ENCODE results near the gene CDKN2B-AS1. TPM values are rescaled to one million over a fixed set of nuclear protein-coding genes. Genes with fewer than 3 reads are reported as not detected.
A peak's percentile ranks its signal among the peaks of the same experiment; 100 is the strongest.

The CDKN2B-AS1 gene
- total and polyA plus RNA-seq, 4 donors: 0.58 to 8.0 (median 1.1) TPM

GRCh38 chr9:21997480-21997879, 2.9 kb downstream of the CDKN2B-AS1 start:
- H3K4me1 ChIP-seq (ENCODE audit: control insufficient read depth in 1 of 2, insufficient read depth in 2 of 2, low read length in 2 of 2): no peaks in the 10 kb centered on the region
- H3K4me3 ChIP-seq (ENCODE audit: low read length in 2 of 2): no peak overlapping the region
- H3K9me3 ChIP-seq (ENCODE audit: control insufficient read depth, low read length): no peaks in the 10 kb centered on the region
- no peak for ATAC-seq (ENCODE audit: low FRiP score)
- no peaks in the 10 kb centered on the region for H3K36me3 ChIP-seq (ENCODE audit: control insufficient read depth in 1 of 2, insufficient read depth in 2 of 2, low read length in 1 of 2)
- WGBS, 2 donors: 91 to 99% methylated on average over 1 of the region's 1 CpG
- intact Hi-C loops (cut with DNase I): no loop called here
- H3K27me3 ChIP-seq (ENCODE audit: control insufficient read depth in 1 of 2, insufficient read depth in 2 of 2, low read length in 1 of 2): no peaks in the 10 kb centered on the region
- no peak overlapping the region for H3K27ac ChIP-seq (ENCODE audit: low read depth in 1 of 2, low read length in 2 of 2)
- DNase-seq: no peak

DNA sequence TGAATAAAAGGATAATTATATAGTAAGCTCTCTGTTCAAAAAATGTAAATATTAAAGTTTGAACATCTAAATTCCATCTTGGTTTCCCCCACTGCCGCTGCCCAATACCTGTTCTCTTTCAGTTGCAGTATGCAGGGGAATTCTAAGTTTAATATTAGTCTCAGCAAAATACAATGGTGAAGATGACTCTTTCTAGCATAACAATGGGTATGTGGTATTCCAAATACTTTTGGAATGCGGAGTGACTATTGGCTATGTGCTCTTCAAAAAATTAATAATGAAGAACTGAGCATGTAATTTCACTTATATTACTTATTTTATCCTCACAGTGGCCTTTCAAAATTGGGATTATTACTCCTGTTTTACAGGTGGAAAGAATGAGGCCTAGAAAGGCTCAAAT, 3.4 kb downstream of the CDKN2B-AS1 start:
- no peak overlapping the region for H3K4me3 ChIP-seq (ENCODE audit: low read length in 2 of 2)
- ATAC-seq (ENCODE audit: low FRiP score) (no peak), DNase-seq (no peak)
- H3K36me3 ChIP-seq (ENCODE audit: control insufficient read depth in 1 of 2, insufficient read depth in 2 of 2, low read length in 1 of 2): no peaks in the 10 kb centered on the region
- WGBS, 2 donors: 97 to 98% methylated on average over 2 of the region's 2 CpGs
- H3K27ac ChIP-seq (ENCODE audit: low read depth in 1 of 2, low read length in 2 of 2): no peak overlapping the region
- no peaks in the 10 kb centered on the region for H3K9me3 ChIP-seq (ENCODE audit: control insufficient read depth, low read length)
- H3K4me1 ChIP-seq (ENCODE audit: control insufficient read depth in 1 of 2, insufficient read depth in 2 of 2, low read length in 2 of 2): no peaks in the 10 kb centered on the region
- no peaks in the 10 kb centered on the region for H3K27me3 ChIP-seq (ENCODE audit: control insufficient read depth in 1 of 2, insufficient read depth in 2 of 2, low read length in 1 of 2)
- intact Hi-C loops (cut with DNase I): no loop called here

- H3K27ac ChIP-seq (ENCODE audit: low read depth in 1 of 2, low read length in 2 of 2): no peak overlapping the region
- H3K36me3 ChIP-seq (ENCODE audit: control insufficient read depth in 1 of 2, insufficient read depth in 2 of 2, low read length in 1 of 2): no peaks in the 10 kb centered on the region
- H3K9me3 ChIP-seq (ENCODE audit: control insufficient read depth, low read length): no peaks in the 10 kb centered on the region
- H3K4me3 ChIP-seq (ENCODE audit: low read length in 2 of 2): no peak overlapping the region
- WGBS, 2 donors: 83 to 92% methylated on average over 1 of the region's 1 CpG
- no peak for DNase-seq
- H3K27me3 ChIP-seq (ENCODE audit: control insufficient read depth in 1 of 2, insufficient read depth in 2 of 2, low read length in 1 of 2): no peaks in the 10 kb centered on the region
- intact Hi-C loops (cut with DNase I): loop anchor here in 1 of 2 donors (10.0 kb wide), 1 partner anchor 197 kb away; the partner anchor contains the start of gene MTAP
- no peaks in the 10 kb centered on the region for H3K4me1 ChIP-seq (ENCODE audit: control insufficient read depth in 1 of 2, insufficient read depth in 2 of 2, low read length in 2 of 2)
- ATAC-seq (ENCODE audit: low FRiP score): no peak
Measured at GRCh38 chr9:22002038-22002437, 7.4 kb downstream of the CDKN2B-AS1 start.

DNA sequence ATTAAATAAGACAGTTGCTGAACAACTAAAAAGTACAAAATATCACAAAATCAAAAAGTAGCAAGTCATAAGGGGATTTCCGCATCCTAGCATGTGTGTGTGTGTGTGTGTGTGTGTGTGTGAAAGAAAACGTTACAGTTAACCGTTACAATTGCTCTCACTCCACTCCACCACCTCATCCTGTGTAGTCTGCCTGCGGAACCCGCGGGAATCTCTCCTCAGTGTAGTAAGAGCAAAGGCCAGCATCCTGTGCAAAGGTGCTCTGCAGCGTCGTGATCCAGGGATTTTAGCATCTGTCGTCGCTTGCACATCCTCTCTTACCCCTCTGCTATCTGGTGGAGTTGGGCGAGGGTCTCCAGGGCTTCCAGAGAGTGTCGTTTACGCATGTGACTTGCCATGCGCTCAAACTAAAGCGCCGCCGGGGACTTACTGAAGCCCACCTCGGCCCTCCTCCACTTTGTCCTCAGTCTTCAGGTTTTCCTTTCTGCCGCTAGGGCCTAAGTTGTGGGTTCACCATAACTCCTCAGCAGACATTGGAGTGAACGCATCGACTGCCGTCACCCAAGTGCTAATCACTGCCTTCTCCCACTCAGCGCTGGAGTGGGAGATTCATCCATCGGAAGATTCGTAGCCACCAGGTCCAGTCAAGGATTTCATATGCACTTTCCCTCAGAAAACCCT, 10.6 kb downstream of the CDKN2B-AS1 start:
- DNase-seq (peak in 1 of 2 donors; percentile 46), ATAC-seq (ENCODE audit: low FRiP score) (no peak)
- intact Hi-C loops (cut with DNase I): loop anchor here in 1 of 2 donors (5.0 to 10.0 kb wide), 2 partner anchors 97 to 200 kb away; partner anchors contain the start of gene MTAP
- WGBS, 2 donors: 89 to 90% methylated on average over 25 of the region's 25 CpGs
- Histone ChIP-seq H3K9me3 (ENCODE audit: control insufficient read depth, low read length) (no peaks in the 10 kb centered on the region), H3K27me3 (ENCODE audit: control insufficient read depth in 1 of 2, insufficient read depth in 2 of 2, low read length in 1 of 2) (no peaks in the 10 kb centered on the region), H3K4me1 (ENCODE audit: control insufficient read depth in 1 of 2, insufficient read depth in 2 of 2, low read length in 2 of 2) (no peaks in the 10 kb centered on the region), H3K36me3 (ENCODE audit: control insufficient read depth in 1 of 2, insufficient read depth in 2 of 2, low read length in 1 of 2) (no peaks in the 10 kb centered on the region), H3K27ac (ENCODE audit: low read depth in 1 of 2, low read length in 2 of 2) (no peak overlapping the region), H3K4me3 (ENCODE audit: low read length in 2 of 2) (no peak overlapping the region)

GRCh38 chr9:22005702-22006606, 11.4 kb downstream of the CDKN2B-AS1 start:
- Histone ChIP-seq H3K9me3 (ENCODE audit: control insufficient read depth, low read length) (no peaks in the 10 kb centered on the region), H3K27me3 (ENCODE audit: control insufficient read depth in 1 of 2, insufficient read depth in 2 of 2, low read length in 1 of 2) (no peaks in the 10 kb centered on the region), H3K36me3 (ENCODE audit: control insufficient read depth in 1 of 2, insufficient read depth in 2 of 2, low read length in 1 of 2) (no peaks in the 10 kb centered on the region), H3K27ac (ENCODE audit: low read depth in 1 of 2, low read length in 2 of 2) (no peak overlapping the region), H3K4me3 (ENCODE audit: low read length in 2 of 2) (no peak overlapping the region), H3K4me1 (ENCODE audit: control insufficient read depth in 1 of 2, insufficient read depth in 2 of 2, low read length in 2 of 2) (no peaks in the 10 kb centered on the region)
- intact Hi-C loops (cut with DNase I): loop anchor here in 1 of 2 donors (5.0 to 10.0 kb wide), 2 partner anchors 96 to 201 kb away; partner anchors contain the start of gene MTAP
- WGBS, 2 donors: 72 to 73% methylated on average over 35 to 44 of the region's 44 CpGs
- DNase-seq (peak in 1 of 2 donors; percentile 73), ATAC-seq (ENCODE audit: low FRiP score) (no peak)

DNA sequence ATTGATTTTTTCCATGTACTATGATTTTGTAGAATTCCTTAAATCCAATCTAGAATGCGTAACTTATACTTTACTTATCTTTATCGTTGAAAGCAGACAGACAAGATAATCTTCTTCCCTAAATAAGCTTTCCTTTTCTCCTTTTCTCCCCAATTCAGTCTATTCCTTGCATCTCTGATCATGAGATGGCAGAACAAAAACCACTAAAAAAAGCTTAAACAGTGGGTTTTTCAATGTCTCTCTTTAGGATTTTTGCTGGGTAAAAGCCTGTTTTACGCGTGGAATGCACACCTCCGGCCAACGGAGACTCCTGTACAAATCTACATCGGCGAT, 13.8 kb downstream of the CDKN2B-AS1 start:
- 5% methylated on average over 8 of the region's 8 CpGs for WGBS, 2 donors
- Histone ChIP-seq H3K27ac (ENCODE audit: low read depth in 1 of 2, low read length in 2 of 2) (no peak overlapping the region), H3K27me3 (ENCODE audit: control insufficient read depth in 1 of 2, insufficient read depth in 2 of 2, low read length in 1 of 2) (no peaks in the 10 kb centered on the region), H3K9me3 (ENCODE audit: control insufficient read depth, low read length) (no peaks in the 10 kb centered on the region), H3K4me3 (ENCODE audit: low read length in 2 of 2) (peak overlapping the region; percentile 50 to 59), H3K4me1 (ENCODE audit: control insufficient read depth in 1 of 2, insufficient read depth in 2 of 2, low read length in 2 of 2) (no peaks in the 10 kb centered on the region), H3K36me3 (ENCODE audit: control insufficient read depth in 1 of 2, insufficient read depth in 2 of 2, low read length in 1 of 2) (no peaks in the 10 kb centered on the region)
- intact Hi-C loops (cut with DNase I): loop anchor here (2.0 to 10.0 kb wide), 3 partner anchors 94 to 206 kb away; partner anchors contain the start of gene MTAP (in 2 of the 2)
- no peak for DNase-seq
- ATAC-seq (ENCODE audit: low FRiP score): no peak

DNA sequence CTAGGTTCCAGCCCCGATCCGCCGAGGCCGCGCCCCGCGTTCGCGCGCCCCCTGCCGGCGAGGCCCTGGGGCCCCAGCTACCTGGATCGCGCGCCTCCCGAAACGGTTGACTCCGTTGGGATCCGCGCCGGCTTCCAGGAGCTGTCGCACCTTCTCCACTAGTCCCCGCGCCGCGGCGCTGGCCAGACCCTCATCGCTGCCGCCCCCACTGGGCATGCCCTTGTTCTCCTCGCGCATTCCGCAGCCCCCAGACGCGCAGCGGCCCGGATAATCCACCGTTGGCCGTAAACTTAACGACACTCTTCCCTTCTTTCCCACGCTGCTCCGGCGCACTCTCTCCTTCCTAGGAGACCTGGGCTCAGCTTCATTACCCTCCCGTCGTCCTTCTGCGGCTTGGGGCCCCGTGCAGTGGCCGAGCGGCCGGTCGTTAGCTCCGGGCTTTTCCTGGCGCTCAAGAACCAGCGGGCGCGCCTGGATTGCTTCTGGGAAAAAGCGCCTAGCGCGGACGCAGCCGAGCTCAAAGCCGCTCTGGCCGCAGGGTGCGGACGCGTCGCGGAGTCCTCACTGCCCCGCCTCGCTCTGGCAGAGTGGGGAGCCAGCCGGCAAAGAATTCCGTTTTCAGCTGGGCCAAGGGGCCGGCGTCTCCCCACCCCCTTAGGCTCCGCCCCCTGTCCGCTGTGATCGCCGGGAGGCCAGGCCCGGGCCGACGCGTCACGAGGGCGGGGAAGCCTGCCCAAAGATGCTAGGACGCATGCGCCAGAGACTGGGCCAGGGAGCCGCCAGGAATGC, 14.3 kb downstream of the CDKN2B-AS1 start, which contains the start of gene CDKN2B:
TSS of gene CDKN2B (minus strand) at position 589 of the 789 bp plus-strand sequence. CDS start at position 237, 352 bp downstream.
- peak within 1 kb of the TSS in 1 of 2 donors; percentile 97 for H3K27ac ChIP-seq (ENCODE audit: low read depth in 1 of 2, low read length in 2 of 2)
- no peaks in the 10 kb centered on the region for H3K36me3 ChIP-seq (ENCODE audit: control insufficient read depth in 1 of 2, insufficient read depth in 2 of 2, low read length in 1 of 2)
- H3K27me3 ChIP-seq (ENCODE audit: control insufficient read depth in 1 of 2, insufficient read depth in 2 of 2, low read length in 1 of 2): no peaks in the 10 kb centered on the region
- WGBS, 2 donors: 0% methylated on average over 80 to 86 of the region's 86 CpGs
- DNase-seq: peak; percentile 98 to 99
- ATAC-seq (ENCODE audit: low FRiP score): peak; percentile 99
- no peaks in the 10 kb centered on the region for H3K9me3 ChIP-seq (ENCODE audit: control insufficient read depth, low read length)
- H3K4me3 ChIP-seq (ENCODE audit: low read length in 2 of 2): peak within 1 kb of the TSS; percentile 59 to 86
- no peaks in the 10 kb centered on the region for H3K4me1 ChIP-seq (ENCODE audit: control insufficient read depth in 1 of 2, insufficient read depth in 2 of 2, low read length in 2 of 2)
- intact Hi-C loops (cut with DNase I): loop anchor here (2.0 to 10.0 kb wide), 3 partner anchors 93 to 206 kb away; partner anchors contain the start of gene MTAP (in 2 of the 2)

GRCh38 chr9:22009506-22009867, 14.9 kb downstream of the CDKN2B-AS1 start:
- Histone ChIP-seq H3K4me3 (ENCODE audit: low read length in 2 of 2) (peak overlapping the region in 1 of 2 donors; percentile 52), H3K9me3 (ENCODE audit: control insufficient read depth, low read length) (no peaks in the 10 kb centered on the region), H3K27me3 (ENCODE audit: control insufficient read depth in 1 of 2, insufficient read depth in 2 of 2, low read length in 1 of 2) (no peaks in the 10 kb centered on the region), H3K27ac (ENCODE audit: low read depth in 1 of 2, low read length in 2 of 2) (no peak overlapping the region), H3K4me1 (ENCODE audit: control insufficient read depth in 1 of 2, insufficient read depth in 2 of 2, low read length in 2 of 2) (no peaks in the 10 kb centered on the region), H3K36me3 (ENCODE audit: control insufficient read depth in 1 of 2, insufficient read depth in 2 of 2, low read length in 1 of 2) (no peaks in the 10 kb centered on the region)
- ATAC-seq (ENCODE audit: low FRiP score): no peak
- intact Hi-C loops (cut with DNase I): loop anchor here (2.0 to 10.0 kb wide), 3 partner anchors 93 to 207 kb away; partner anchors contain the start of gene MTAP (in 2 of the 2)
- no peak for DNase-seq
- WGBS, 2 donors: 0 to 2% methylated on average over 6 of the region's 6 CpGs
